Adipocyte (in vitro differentiated cells): ENCODE measurements around the gene BEGAIN.

ENCODE experiments used
- DNase-seq: peaks from one replicate; pipeline ENCODE4 v3.0.0-alpha.2; 2015; ENCODE audit warnings: low read depth
- H3K27me3 ChIP-seq: replicated peaks from 2 replicates; pipeline ENCODE4 v1.7.0; 2013; ENCODE audit warnings: mild to moderate bottlenecking, low read length, moderate library complexity; ENCODE audit not compliant: control insufficient read depth, insufficient read depth
- H3K36me3 ChIP-seq: 2 replicates; pipeline ENCODE4 v1.7.0; 2013; ENCODE audit warnings: low read length, mild to moderate bottlenecking, moderate library complexity; ENCODE audit not compliant: control insufficient read depth, insufficient read depth, severe bottlenecking
- H3K4me1 ChIP-seq: 2 replicates; pipeline ENCODE4 v1.7.0; 2013; ENCODE audit warnings: mild to moderate bottlenecking, low read length, moderate library complexity; ENCODE audit not compliant: control insufficient read depth, insufficient read depth
- H3K4me3 ChIP-seq: 2 replicates; pipeline ENCODE4 v1.7.0; 2013; ENCODE audit warnings: mild to moderate bottlenecking, low read length, moderate library complexity
- H3K9ac ChIP-seq: 2 replicates; pipeline ENCODE4 v1.7.0; 2013; ENCODE audit warnings: mild to moderate bottlenecking, low read length, moderate library complexity
- H3K9me3 ChIP-seq: 2 replicates; pipeline ENCODE4 v1.7.0; 2013; ENCODE audit warnings: mild to moderate bottlenecking, low read length, moderate library complexity; ENCODE audit not compliant: control insufficient read depth

Gene BEGAIN

GRCh38 chr14:100535287-100536120 lies 51.7 kb downstream of the BEGAIN start:
- H3K4me1 ChIP-seq, result peaks cover 12% of the 10 kb centered on the region
- no peak overlapping the region for H3K9ac ChIP-seq
- H3K9me3 ChIP-seq, result no peaks in the 10 kb centered on the region
- no peaks in the 10 kb centered on the region for H3K27me3 ChIP-seq
- no peak overlapping the region for H3K4me3 ChIP-seq
- no peaks in the 10 kb centered on the region for H3K36me3 ChIP-seq
- DNase-seq, result no peak

GRCh38 chr14:100534528-100535286 lies 52.5 kb downstream of the BEGAIN start:
- no peak for DNase-seq
- no peak overlapping the region for H3K9ac ChIP-seq
- H3K36me3 ChIP-seq, result no peaks in the 10 kb centered on the region
- no peak overlapping the region for H3K4me3 ChIP-seq
- H3K27me3 ChIP-seq, result no peaks in the 10 kb centered on the region
- H3K4me1 ChIP-seq, result peaks cover 12% of the 10 kb centered on the region
- no peaks in the 10 kb centered on the region for H3K9me3 ChIP-seq

- no peak for DNase-seq
- Histone ChIP-seq H3K36me3 (no peaks in the 10 kb centered on the region), H3K27me3 (no peaks in the 10 kb centered on the region), H3K9ac (no peak overlapping the region), H3K4me1 (peaks cover 12% of the 10 kb centered on the region), H3K4me3 (no peak overlapping the region), H3K9me3 (no peaks in the 10 kb centered on the region)
Measured at GRCh38 chr14:100533656-100534485, 53.3 kb downstream of the BEGAIN start.

DNA sequence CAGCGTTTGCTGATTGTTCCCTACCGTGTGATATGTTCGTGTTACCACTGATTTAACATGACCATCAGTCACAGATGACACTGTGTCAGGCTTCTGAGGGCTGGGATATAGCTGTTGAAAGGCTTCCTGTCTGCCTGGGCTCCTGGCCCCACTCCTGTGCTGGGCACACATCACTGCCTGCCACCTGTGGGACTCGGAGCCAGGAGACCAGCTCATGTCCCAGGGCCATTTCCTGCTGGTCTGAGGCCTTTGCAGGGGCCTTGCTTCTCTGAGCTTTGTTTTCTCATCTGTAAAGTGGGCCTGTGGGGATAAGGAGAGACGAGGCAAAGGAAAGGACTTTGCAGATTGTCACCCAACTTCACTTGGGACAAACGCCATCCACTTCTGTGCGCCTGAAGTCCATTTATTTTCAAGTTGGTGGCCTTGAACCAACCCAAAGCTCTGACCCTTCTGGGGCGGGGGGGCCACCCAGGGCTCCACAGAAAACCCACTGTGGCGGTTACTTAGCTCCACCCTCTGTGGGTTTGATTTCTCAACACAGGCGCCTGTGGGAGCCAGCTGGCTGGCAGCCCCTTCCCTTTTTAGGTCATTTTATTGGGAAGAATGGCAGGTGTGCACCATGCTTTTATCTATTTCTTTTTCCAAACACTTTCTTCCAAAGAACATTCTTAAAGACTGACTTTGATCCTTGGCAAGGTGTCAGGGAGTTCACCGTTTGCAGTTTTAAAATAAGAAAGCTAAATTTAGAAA lies 54.1 kb downstream of the BEGAIN start:
- Histone ChIP-seq H3K27me3 (no peaks in the 10 kb centered on the region), H3K36me3 (peaks cover 3% of the 10 kb centered on the region), H3K4me3 (no peak overlapping the region), H3K9me3 (no peaks in the 10 kb centered on the region), H3K4me1 (peaks cover 12% of the 10 kb centered on the region), H3K9ac (no peak overlapping the region)
- no peak for DNase-seq

GRCh38 chr14:100532154-100532861 lies 54.9 kb downstream of the BEGAIN start:
- Histone ChIP-seq H3K27me3 (no peaks in the 10 kb centered on the region), H3K9me3 (no peaks in the 10 kb centered on the region), H3K4me1 (peaks cover 12% of the 10 kb centered on the region), H3K9ac (no peak overlapping the region), H3K36me3 (peaks cover 5% of the 10 kb centered on the region), H3K4me3 (no peak overlapping the region)
- DNase-seq, result no peak

GRCh38 chr14:100531152-100532121 lies 55.8 kb downstream of the BEGAIN start:
- DNase-seq, result no peak
- Histone ChIP-seq H3K36me3 (peaks cover 13% of the 10 kb centered on the region), H3K4me1 (peaks cover 12% of the 10 kb centered on the region), H3K9me3 (no peaks in the 10 kb centered on the region), H3K4me3 (no peak overlapping the region), H3K9ac (no peak overlapping the region), H3K27me3 (no peaks in the 10 kb centered on the region)

DNA sequence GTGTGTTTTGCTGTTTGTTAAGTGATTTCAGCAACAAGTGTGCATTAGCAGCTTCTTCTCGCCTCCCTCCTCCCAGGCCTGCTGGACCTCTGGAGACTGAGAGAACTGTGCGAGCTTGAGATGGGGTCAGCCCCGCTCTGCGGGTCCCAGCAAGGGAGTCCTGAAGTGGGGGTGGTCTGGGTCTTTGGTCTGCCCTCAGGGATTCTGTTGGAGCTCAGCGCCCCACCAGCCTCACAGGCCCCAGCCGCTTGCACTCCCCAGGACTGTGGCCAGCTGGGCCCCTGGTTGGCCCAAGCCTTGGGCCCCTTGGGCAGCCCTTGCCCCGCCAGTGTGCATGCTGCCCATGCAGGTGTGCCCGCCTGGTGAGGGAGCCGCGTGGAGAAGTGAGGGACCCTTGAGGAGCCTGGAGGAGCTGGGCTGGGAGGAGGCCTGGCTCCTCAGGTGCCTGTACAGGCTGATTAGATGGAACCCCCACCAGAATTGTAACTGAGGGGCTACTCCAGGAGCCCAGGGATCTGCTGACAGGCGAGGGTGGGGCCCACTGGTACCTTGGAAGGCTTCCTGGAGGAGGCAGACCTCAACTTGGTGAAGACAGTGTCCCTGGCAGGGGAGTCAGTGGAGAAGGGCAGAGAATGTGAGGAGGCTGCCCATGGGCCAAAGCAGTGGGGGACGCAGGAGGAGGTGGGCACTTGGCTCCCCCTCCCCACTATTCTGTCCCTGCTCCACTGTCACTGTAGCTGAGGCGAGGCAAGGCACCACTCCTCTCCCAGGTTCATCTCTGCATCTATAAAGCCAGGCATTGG lies 56.7 kb downstream of the BEGAIN start:
- Histone ChIP-seq H3K9ac (no peak overlapping the region), H3K27me3 (no peaks in the 10 kb centered on the region), H3K9me3 (no peaks in the 10 kb centered on the region), H3K4me1 (peaks cover 12% of the 10 kb centered on the region), H3K36me3 (peaks cover 15% of the 10 kb centered on the region), H3K4me3 (no peak overlapping the region)
- no peak for DNase-seq

GRCh38 chr14:100529561-100530031 lies 57.6 kb downstream of the BEGAIN start:
- no peak overlapping the region for H3K4me3 ChIP-seq
- no peaks in the 10 kb centered on the region for H3K9me3 ChIP-seq
- H3K4me1 ChIP-seq, result peaks cover 12% of the 10 kb centered on the region
- no peaks in the 10 kb centered on the region for H3K27me3 ChIP-seq
- no peak overlapping the region for H3K9ac ChIP-seq
- H3K36me3 ChIP-seq, result peaks cover 15% of the 10 kb centered on the region
- DNase-seq, result no peak

DNA sequence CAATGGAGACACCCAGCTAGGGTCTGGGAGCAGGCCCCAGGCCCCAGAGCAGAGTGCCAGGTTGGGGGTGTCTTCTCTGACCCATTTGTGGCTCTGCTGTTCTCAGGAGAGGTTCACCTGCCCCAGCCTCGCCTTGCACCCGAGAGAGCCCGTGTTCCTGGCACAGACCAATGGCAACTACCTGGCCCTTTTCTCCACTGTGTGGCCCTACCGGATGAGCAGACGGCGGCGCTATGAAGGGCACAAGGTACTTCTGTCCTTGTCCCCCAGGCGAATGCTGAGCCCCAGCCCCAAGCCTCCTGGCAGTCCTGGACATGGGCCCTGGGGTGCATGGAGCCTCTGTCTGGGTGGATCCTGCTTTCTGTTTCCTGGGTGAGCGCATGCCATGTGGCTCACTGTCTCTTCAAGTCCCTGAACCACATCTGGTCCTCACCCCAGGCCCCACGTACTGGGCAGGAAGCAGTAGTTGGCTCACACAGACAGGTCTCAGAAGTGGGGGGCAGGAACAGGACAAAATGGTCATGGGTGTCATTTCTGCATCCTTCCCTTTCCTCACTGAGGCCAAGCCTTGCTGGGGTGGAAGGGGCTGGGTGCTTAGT lies 58.2 kb downstream of the BEGAIN start:
- no peaks in the 10 kb centered on the region for H3K27me3 ChIP-seq

More for the DNA sequence above, 58.2 kb downstream of the BEGAIN start:
- DNase-seq, result no peak
- peaks cover 15% of the 10 kb centered on the region for H3K36me3 ChIP-seq
- H3K4me1 ChIP-seq, result peaks cover 7% of the 10 kb centered on the region
- no peaks in the 10 kb centered on the region for H3K9me3 ChIP-seq
- H3K9ac ChIP-seq, result no peak overlapping the region
- H3K4me3 ChIP-seq, result no peak overlapping the region
